GM19452 (cell line): ENCODE data around the gene MEF2D.
A peak's percentile ranks its signal among the peaks of the same experiment; 100 is the strongest.

Experiments used
- ATAC-seq: cut with Tn5 transposase; IDR thresholded peaks from one replicate; pipeline ENCODE4 v1.9.1; 2021; ENCODE audit not compliant: unreplicated experiment

The MEF2D gene

GRCh38 chr1:156525071-156525501 lies 24.5 kb upstream of the MEF2D start:
- ATAC-seq = no peak

- ATAC-seq = no peak
Measured at GRCh38 chr1:156524481-156524869, 23.9 kb upstream of the MEF2D start.

GRCh38 chr1:156523801-156524480 lies 23.4 kb upstream of the MEF2D start:
- ATAC-seq = no peak

GRCh38 chr1:156522443-156522970 lies 21.9 kb upstream of the MEF2D start:
- ATAC-seq = no peak

- no peak for ATAC-seq
Measured at GRCh38 chr1:156517748-156518147, 17.2 kb upstream of the MEF2D start.

- no peak for ATAC-seq
Measured at GRCh38 chr1:156516821-156517220, 16.2 kb upstream of the MEF2D start.

GRCh38 chr1:156515956-156516355 lies 15.4 kb upstream of the MEF2D start:
- ATAC-seq = no peak

- ATAC-seq = no peak
Measured at GRCh38 chr1:156513185-156513584, 12.6 kb upstream of the MEF2D start.

- no peak for ATAC-seq
Measured at GRCh38 chr1:156511644-156512043, 11.1 kb upstream of the MEF2D start.

- no peak for ATAC-seq
Measured at GRCh38 chr1:156510709-156511108, 10.1 kb upstream of the MEF2D start.

- ATAC-seq = no peak
Measured at GRCh38 chr1:156509424-156510034, 9.0 kb upstream of the MEF2D start.

- no peak for ATAC-seq
Measured at GRCh38 chr1:156508955-156509234, 8.3 kb upstream of the MEF2D start.

- ATAC-seq = no peak
Measured at GRCh38 chr1:156508205-156508954, 7.8 kb upstream of the MEF2D start.

GRCh38 chr1:156506450-156506849 lies 5.9 kb upstream of the MEF2D start:
- no peak for ATAC-seq

GRCh38 chr1:156505679-156506298 lies 5.2 kb upstream of the MEF2D start:
- ATAC-seq = no peak

GRCh38 chr1:156504821-156505678 lies 4.5 kb upstream of the MEF2D start:
- peak; percentile 36 for ATAC-seq

GRCh38 chr1:156504438-156504813 lies 3.9 kb upstream of the MEF2D start:
- no peak for ATAC-seq

- ATAC-seq = no peak
Measured at GRCh38 chr1:156503698-156504437, 3.3 kb upstream of the MEF2D start.

GRCh38 chr1:156502894-156503697 lies 2.5 kb upstream of the MEF2D start:
- no peak for ATAC-seq
